ENCODE results near the gene NUBPL.
"Not testable (repeated sequence)": the region's sequence is repeated elsewhere in the genome, so short reads cannot be mapped to it uniquely, and the experiment has no call there.

NUBPL gene

DNA sequence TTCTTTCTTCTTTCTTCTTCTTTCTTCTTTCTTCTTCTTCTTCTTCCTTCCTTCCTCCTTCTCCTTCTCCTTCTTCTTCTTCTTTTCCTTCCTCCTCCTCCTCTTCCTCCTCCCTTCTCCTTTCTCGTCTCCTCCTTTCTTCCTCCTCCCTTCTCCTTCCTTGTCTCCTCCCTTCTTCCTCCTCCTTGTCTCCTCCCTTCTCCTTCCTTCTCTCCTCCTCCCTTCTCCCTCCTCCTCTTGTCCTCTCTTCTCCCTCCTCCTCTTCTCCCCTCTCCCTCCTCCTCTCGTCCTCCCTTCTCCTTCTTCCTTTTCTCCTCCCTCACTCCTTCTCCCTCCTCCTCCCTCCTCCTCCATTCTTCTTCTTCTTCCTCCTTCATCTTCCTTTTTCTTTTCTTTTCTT is 44.5 kb downstream of the NUBPL start:
- Histone ChIP-seq H3K9me3 (no peaks in the 10 kb centered on the region), H3K4me3 (ENCODE audit: low read depth in 1 of 2, low read length in 1 of 2) (no peak overlapping the region)
- TF ChIP-seq, protein P1, sequence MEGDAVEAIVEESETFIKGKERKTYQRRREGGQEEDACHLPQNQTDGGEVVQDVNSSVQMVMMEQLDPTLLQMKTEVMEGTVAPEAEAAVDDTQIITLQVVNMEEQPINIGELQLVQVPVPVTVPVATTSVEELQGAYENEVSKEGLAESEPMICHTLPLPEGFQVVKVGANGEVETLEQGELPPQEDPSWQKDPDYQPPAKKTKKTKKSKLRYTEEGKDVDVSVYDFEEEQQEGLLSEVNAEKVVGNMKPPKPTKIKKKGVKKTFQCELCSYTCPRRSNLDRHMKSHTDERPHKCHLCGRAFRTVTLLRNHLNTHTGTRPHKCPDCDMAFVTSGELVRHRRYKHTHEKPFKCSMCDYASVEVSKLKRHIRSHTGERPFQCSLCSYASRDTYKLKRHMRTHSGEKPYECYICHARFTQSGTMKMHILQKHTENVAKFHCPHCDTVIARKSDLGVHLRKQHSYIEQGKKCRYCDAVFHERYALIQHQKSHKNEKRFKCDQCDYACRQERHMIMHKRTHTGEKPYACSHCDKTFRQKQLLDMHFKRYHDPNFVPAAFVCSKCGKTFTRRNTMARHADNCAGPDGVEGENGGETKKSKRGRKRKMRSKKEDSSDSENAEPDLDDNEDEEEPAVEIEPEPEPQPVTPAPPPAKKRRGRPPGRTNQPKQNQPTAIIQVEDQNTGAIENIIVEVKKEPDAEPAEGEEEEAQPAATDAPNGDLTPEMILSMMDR (IDR thresholded peaks at IDR 0.05) = no peak

DNA sequence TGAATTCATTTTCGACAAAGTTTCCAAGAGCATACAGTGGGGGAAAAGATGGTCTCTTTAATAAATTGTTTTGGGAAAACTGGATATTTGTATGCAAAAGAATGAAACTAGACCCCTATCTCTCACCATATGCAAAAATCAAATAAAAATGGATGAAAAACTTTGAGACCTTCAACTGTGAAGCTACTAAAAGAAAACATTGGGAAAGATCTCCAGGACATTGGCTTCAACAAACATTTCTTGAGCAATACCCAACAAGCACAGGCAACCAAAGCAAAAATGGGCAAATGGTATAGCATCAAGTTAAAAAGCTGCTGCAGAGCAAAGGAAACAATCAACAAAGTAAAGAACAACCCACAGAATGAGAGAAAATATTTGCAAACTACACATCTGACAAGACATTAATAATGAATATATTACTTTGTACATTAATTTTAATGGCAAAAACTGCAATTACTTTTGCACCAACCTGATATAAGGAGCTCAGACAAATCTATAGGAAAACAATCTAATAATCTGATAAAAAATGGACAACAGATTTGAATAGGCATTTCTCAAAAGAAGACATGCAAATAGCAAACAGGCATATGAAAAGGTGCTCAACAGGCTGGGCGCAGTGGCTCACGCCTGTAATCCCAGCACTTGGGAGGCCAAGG is 50.7 kb downstream of the NUBPL start:
- Histone ChIP-seq H3K27me3 (no peaks in the 10 kb centered on the region), H3K9me3 (no peaks in the 10 kb centered on the region), H3K27ac (no peak overlapping the region), H3K4me3 (ENCODE audit: low read depth in 1 of 2, low read length in 1 of 2) (no peak overlapping the region), H3K36me3 (no peaks in the 10 kb centered on the region), H3K4me1 (ENCODE audit: control insufficient read depth in 1 of 2, insufficient read depth in 1 of 2, low read depth in 1 of 2, low read length in 1 of 2) (no peaks in the 10 kb centered on the region)
- TF ChIP-seq, protein P1 (IDR thresholded peaks at IDR 0.05) = no peak

More for the DNA sequence above, 44.5 kb downstream of the NUBPL start:
- H3K27me3 ChIP-seq = no peaks in the 10 kb centered on the region
- no peaks in the 10 kb centered on the region for H3K36me3 ChIP-seq
- no peak overlapping the region for H3K27ac ChIP-seq
- no peaks in the 10 kb centered on the region for H3K4me1 ChIP-seq (ENCODE audit: control insufficient read depth in 1 of 2, insufficient read depth in 1 of 2, low read depth in 1 of 2, low read length in 1 of 2)

DNA sequence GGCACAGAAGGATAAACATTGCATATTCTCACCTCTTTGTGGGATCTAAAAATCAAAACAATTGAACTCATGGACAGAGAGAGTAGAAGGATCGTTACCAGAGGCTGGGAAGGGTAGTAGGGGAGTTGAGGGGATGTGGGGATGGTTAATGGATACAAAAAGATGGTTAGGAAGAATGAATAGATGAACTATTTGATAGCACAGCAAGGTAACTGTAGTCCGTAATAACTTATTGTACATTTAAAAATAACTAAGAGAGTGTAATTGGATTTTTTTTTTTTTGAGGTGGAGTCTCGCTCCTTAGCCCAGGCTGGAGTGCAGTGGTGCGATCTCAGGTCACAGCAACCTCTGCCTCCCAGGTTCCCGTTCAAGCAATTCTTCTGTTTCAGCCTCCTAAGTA is 52.0 kb downstream of the NUBPL start:
- H3K4me3 ChIP-seq (ENCODE audit: low read depth in 1 of 2, low read length in 1 of 2) = no peak overlapping the region
- no peaks in the 10 kb centered on the region for H3K27me3 ChIP-seq
- no peaks in the 10 kb centered on the region for H3K36me3 ChIP-seq
- H3K9me3 ChIP-seq = no peaks in the 10 kb centered on the region
- no peak overlapping the region for H3K27ac ChIP-seq
- H3K4me1 ChIP-seq (ENCODE audit: control insufficient read depth in 1 of 2, insufficient read depth in 1 of 2, low read depth in 1 of 2, low read length in 1 of 2) = no peaks in the 10 kb centered on the region
- TF ChIP-seq, protein P1 (IDR thresholded peaks at IDR 0.05) = no peak

DNA sequence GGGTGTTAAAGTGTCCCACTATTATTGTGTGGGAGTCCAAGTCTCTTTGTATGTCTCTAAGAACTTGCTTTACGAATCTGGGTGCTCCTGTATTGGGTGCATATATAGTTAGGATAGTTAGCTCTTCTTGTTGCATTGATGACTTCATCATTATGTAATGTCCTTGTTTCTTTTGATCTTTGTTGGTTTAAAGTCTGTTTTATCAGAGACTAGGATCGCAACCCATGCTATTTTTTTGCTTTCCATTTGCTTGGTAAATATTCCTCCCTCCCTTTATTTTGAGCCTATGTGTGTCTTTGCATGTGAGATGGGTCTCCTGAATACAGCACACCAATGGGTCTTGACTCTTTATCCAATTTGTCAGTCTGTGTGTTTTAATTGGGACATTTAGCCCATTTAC is 57.7 kb downstream of the NUBPL start:
- peaks cover 15% of the 10 kb centered on the region for H3K9me3 ChIP-seq
- not testable (repeated sequence) for H3K4me1 ChIP-seq (ENCODE audit: control insufficient read depth in 1 of 2, insufficient read depth in 1 of 2, low read depth in 1 of 2, low read length in 1 of 2); H3K4me3 ChIP-seq (ENCODE audit: low read depth in 1 of 2, low read length in 1 of 2); H3K27me3 ChIP-seq; H3K27ac ChIP-seq; H3K36me3 ChIP-seq

DNA sequence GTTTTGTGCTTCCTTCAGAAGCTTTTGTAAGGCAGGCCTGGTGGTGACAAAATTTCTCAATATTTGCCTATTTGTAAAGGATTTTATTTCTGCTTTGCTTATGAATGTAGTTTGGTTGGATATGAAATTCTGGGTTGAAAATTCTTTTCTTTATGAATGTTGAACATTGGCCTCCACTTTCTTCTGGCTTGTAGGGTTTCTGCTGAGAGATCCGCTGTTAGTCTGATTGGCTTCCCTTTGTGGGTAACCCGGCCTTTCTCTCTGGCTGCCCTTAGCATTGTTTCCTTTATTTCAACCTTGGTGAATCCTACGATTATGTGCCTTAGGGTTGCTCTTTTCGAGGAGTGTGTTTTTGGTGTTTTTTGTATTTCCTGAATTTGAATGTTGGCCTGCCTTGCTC is 58.2 kb downstream of the NUBPL start:
- no peaks in the 10 kb centered on the region for H3K36me3 ChIP-seq
- no peak overlapping the region for H3K27ac ChIP-seq
- H3K4me3 ChIP-seq (ENCODE audit: low read depth in 1 of 2, low read length in 1 of 2) = no peak overlapping the region
- H3K27me3 ChIP-seq = no peaks in the 10 kb centered on the region
- peaks cover 15% of the 10 kb centered on the region for H3K9me3 ChIP-seq
- TF ChIP-seq, protein P1 (IDR thresholded peaks at IDR 0.05) = no peak
- no peaks in the 10 kb centered on the region for H3K4me1 ChIP-seq (ENCODE audit: control insufficient read depth in 1 of 2, insufficient read depth in 1 of 2, low read depth in 1 of 2, low read length in 1 of 2)

DNA sequence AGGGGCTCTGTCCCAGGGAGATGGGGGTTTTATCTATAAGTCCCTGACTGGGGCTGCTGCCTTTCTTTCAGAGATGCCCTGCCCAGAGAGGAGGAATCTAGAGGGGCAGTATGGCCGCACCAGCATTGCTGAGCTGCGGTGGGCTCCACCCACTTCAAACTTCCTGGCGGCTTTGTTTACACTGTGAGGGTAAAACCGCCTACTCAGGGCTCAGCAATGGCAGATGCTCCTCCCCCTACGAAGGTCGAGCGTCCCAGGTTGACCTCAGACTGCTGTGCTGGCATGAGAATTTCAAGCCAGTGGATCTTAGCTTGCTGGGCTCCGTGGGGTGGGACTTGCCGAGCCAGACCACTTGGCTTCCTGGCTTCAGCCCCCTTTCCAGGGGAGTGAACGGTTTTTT is 59.7 kb downstream of the NUBPL start:
- H3K27ac ChIP-seq = not testable (repeated sequence)

More for the DNA sequence above, 59.7 kb downstream of the NUBPL start:
- not testable (repeated sequence) for H3K27me3 ChIP-seq; H3K36me3 ChIP-seq; H3K4me3 ChIP-seq (ENCODE audit: low read depth in 1 of 2, low read length in 1 of 2); H3K4me1 ChIP-seq (ENCODE audit: control insufficient read depth in 1 of 2, insufficient read depth in 1 of 2, low read depth in 1 of 2, low read length in 1 of 2)
- peaks cover 15% of the 10 kb centered on the region for H3K9me3 ChIP-seq

All from neutrophil (primary cell).